Upper lobe of right lung (tissue), 1 donor: ENCODE measurements around the gene C19orf73. TPM values are rescaled to one million over a fixed set of nuclear protein-coding genes. Genes with fewer than 3 reads are reported as not detected.

ENCODE experiments used
- ATAC-seq: fragments of 200-7000 bp; cut with Tn5 transposase; one replicate; pipeline ENCODE4 v1.9.1; 2020; ENCODE audit warnings: mild to moderate bottlenecking, moderate library complexity
- DNase-seq: peaks from one replicate; pipeline ENCODE4 v3.0.0-alpha.2; 2020
- H3K27ac ChIP-seq: fragments of 200-600 bp; one replicate; pipeline ENCODE4 v1.8.0; 2022
- H3K27me3 ChIP-seq: fragments of 200-600 bp; one replicate; pipeline ENCODE4 v1.8.0; 2022; ENCODE audit warnings: mild to moderate bottlenecking
- H3K36me3 ChIP-seq: fragments of 200-600 bp; one replicate; pipeline ENCODE4 v1.8.0; 2022
- H3K4me1 ChIP-seq: fragments of 200-600 bp; one replicate; pipeline ENCODE4 v1.8.0; 2022
- H3K4me3 ChIP-seq: fragments of 200-600 bp; one replicate; pipeline ENCODE4 v1.8.0; 2022; ENCODE audit warnings: mild to moderate bottlenecking
- H3K9me3 ChIP-seq: fragments of 200-600 bp; one replicate; pipeline ENCODE4 v1.8.0; 2022
- intact Hi-C: fragments of 100-400 bp; cut with DNase I; formaldehyde crosslinking; loops from one replicate; pipeline ENCODE4 v1.11.0; 2022
- total RNA-seq: library from RNA; stranded (reverse); fragmentation: NEBNext Ultra II Directional; extraction: Animal tissue kit (Norgen Biotek cat#: 25700); gene quantifications from one replicate; pipeline ENCODE4 v1.2.1, GENCODE V29; 2021
- TF ChIP-seq, protein P1 (sequence below): fragments of 200-600 bp; IDR thresholded peaks from one replicate; pipeline ENCODE4 v1.8.0; 2022; ENCODE audit warnings: antibody characterized with exemption
- donor health status: DM: no; HTN: yes; CAD: no; lungs with severe emphysema.

The C19orf73 gene
- total RNA-seq, 1 donor from 2014 or later = 1.5 TPM

DNA sequence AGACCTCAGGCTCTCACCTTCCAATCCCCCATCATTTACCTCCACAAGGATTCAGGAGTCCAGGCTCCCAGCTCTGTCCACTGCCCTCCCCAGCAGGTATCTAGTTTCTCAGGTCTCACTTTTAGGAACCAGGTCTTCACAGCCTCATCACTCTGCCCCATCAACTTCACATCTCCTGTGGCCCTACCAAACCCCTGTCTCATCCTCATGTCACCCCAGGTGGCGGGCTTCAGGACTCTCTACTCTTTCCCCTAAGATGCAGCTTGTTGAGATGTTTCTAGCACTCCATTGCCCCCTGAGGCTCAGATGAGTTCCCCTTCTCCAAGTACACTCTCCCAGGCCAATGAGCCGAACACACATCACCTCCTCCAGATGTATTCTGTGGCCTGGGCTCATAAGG lies 1.9 kb upstream of the C19orf73 start:
- Histone ChIP-seq H3K36me3 (no peaks in the 10 kb centered on the region), H3K27ac (no peak overlapping the region), H3K4me1 (peaks cover 21% of the 10 kb centered on the region), H3K4me3 (no peak overlapping the region), H3K9me3 (no peaks in the 10 kb centered on the region), H3K27me3 (no peaks in the 10 kb centered on the region)
- intact Hi-C loops = no loop called here
- DNase-seq (no peak), ATAC-seq (no peak)
- TF ChIP-seq, protein P1, sequence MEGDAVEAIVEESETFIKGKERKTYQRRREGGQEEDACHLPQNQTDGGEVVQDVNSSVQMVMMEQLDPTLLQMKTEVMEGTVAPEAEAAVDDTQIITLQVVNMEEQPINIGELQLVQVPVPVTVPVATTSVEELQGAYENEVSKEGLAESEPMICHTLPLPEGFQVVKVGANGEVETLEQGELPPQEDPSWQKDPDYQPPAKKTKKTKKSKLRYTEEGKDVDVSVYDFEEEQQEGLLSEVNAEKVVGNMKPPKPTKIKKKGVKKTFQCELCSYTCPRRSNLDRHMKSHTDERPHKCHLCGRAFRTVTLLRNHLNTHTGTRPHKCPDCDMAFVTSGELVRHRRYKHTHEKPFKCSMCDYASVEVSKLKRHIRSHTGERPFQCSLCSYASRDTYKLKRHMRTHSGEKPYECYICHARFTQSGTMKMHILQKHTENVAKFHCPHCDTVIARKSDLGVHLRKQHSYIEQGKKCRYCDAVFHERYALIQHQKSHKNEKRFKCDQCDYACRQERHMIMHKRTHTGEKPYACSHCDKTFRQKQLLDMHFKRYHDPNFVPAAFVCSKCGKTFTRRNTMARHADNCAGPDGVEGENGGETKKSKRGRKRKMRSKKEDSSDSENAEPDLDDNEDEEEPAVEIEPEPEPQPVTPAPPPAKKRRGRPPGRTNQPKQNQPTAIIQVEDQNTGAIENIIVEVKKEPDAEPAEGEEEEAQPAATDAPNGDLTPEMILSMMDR = no peak

DNA sequence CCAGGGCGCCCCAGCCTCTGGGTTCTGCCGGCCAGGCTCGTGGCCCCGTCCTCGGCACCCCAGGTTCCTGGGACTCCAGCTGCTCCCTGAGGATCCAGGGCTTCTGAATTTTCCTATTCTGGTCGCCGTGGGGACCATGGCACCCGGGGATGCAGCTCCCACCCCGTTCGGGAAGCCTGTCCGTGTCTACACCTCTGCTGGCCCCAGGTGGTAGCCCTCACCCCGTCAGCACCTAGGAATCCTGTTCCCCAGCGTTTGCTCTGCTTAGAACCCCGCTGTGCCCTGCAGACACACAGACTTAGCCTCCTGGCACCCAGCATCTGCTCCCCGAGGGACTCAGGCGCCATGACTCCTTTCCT lies 1.4 kb upstream of the C19orf73 start:
- H3K27me3 ChIP-seq = no peaks in the 10 kb centered on the region
- H3K4me1 ChIP-seq = peaks cover 21% of the 10 kb centered on the region
- H3K9me3 ChIP-seq = no peaks in the 10 kb centered on the region
- ATAC-seq = no peak
- intact Hi-C loops = no loop called here
- no peak for DNase-seq
- H3K36me3 ChIP-seq = no peaks in the 10 kb centered on the region
- H3K27ac ChIP-seq = no peak overlapping the region
- H3K4me3 ChIP-seq = no peak overlapping the region
- TF ChIP-seq, protein P1 = no peak

DNA sequence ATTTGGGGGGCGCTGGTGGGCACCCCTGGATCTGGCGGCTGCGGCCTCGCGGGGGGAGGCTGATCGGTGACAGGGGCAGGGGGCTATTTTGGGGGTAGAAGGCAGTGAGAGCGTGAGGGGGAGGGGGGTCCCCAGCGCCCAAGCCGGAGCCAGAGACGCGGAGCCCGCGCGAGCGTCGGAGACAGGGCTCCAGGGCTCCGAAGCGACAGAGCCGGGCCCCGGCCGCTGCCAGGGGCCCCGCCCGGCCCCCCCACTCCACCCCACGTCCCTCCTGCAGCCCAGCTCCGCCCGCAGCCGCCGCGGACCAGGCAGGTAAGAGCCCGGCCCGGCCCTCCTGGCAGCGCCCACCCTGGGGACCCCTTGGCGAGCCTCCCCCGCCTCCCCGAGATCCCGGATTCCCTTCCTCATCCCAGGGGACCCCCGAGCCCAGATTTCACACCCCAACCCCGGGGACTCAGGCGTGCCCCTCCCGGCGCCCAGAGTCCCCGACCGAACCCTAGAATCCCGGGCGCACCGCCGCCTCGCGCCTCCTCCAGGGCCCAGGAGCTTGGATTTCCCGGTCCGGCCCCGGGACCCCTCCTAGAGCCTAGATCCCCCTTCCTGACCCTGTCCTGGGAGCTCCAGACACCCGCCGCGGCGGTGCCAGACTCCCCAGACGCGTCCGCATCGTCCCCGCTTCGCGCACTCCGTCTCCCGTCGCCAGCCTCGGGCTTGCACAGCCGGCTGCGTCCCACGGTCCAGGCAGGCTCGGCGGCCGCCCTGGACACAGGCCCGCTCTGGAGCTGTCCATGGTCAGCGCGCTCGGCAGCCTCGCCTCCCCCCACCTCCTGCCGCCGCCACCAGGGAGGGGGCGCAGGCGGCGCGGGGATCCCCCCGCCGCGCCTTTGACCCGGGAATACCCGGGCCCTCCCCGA lies 725 bp upstream of the C19orf73 start, which contains the start of gene PPFIA3:
Gene PPFIA3, plus strand, starts transcription at position 134 of the 914 bp plus-strand sequence. CDS start 8,330 bp downstream, outside the sequence.
- ATAC-seq (peak; percentile 59), DNase-seq (peak; percentile 85)

DNA sequence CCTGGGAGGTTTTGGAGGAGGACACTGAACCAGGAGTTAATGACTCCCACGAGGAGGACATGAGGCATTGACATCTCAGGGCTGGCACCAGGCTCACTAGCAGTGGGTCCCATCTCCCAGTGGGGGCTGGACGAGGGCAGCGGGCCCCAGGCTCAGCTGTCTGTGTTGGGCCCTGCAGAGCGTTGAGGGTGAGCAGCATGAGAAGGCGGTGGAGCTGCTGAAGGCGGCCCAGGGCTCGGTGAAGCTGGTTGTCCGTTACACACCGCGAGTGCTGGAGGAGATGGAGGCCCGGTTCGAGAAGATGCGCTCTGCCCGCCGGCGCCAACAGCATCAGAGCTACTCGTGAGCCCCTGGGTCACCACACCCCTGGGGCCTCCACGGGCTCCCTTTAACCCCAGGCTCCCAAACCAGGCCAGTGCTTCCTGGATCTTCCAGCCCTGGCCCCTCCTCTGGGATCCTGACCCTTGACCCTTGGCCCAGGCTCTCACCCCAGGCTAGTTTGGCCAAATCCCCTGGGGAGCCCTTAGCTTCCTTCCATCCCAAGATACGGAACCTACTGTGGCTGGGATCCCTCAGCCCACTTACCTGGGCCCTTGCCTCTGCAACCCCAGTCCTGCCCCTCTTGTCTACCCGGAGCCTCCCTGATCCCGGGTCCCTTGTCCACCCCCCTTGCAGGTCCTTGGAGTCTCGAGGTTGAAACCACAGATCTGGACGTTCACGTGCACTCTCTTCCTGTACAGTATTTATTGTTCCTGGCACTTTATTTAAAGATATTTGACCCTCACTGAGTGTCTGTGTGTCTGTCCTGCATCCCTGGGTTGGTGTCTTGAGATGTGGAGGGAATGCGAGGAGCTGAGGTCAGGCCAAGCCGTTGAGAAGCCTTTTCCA lies 1.0 kb downstream of the C19orf73 start:
- DNase-seq (no peak), ATAC-seq (no peak)
- H3K27ac ChIP-seq = peak overlapping the region; percentile 97
- no peaks in the 10 kb centered on the region for H3K36me3 ChIP-seq
- H3K27me3 ChIP-seq = no peaks in the 10 kb centered on the region
- TF ChIP-seq, protein P1 = no peak
- H3K4me1 ChIP-seq = peaks cover 30% of the 10 kb centered on the region
- intact Hi-C loops = no loop called here
- no peaks in the 10 kb centered on the region for H3K9me3 ChIP-seq
- peak overlapping the region; percentile 71 for H3K4me3 ChIP-seq

More for the DNA sequence above, 725 bp upstream of the C19orf73 start, which contains the start of gene PPFIA3:
- TF ChIP-seq, protein P1 = no peak
- peaks cover 21% of the 10 kb centered on the region for H3K4me1 ChIP-seq
- intact Hi-C loops = no loop called here
- peak within 1 kb of the TSS; percentile 71 for H3K4me3 ChIP-seq
- no peaks in the 10 kb centered on the region for H3K27me3 ChIP-seq
- H3K27ac ChIP-seq = peak within 1 kb of the TSS; percentile 97
- no peaks in the 10 kb centered on the region for H3K9me3 ChIP-seq
- no peaks in the 10 kb centered on the region for H3K36me3 ChIP-seq

DNA sequence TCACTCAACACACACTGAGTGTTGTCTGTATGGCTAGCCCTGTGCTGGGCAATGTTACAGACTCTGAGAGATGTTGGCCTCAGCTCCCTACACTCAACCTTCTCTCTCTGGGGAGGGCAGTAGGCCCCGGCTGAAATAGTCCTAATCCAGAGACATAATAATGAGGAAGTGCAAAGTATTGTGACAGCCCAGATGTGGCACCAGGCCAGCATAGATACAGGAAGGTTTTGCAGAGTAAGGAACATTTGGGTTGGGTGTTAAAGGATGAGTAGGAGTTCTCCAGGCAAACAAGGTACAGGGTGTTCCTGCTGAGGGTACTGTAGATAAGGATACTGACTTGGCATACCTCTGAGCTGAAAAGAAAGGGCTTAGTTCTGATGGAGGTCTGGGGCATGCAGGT lies 2.4 kb downstream of the C19orf73 start:
- Histone ChIP-seq H3K27ac (peak overlapping the region; percentile 3), H3K4me1 (peaks cover 30% of the 10 kb centered on the region), H3K36me3 (no peaks in the 10 kb centered on the region), H3K4me3 (no peak overlapping the region), H3K9me3 (no peaks in the 10 kb centered on the region), H3K27me3 (no peaks in the 10 kb centered on the region)
- TF ChIP-seq, protein P1 = no peak
- intact Hi-C loops = no loop called here
- no peak for ATAC-seq
- no peak for DNase-seq
